Breast epithelium (tissue), 3 donors: ENCODE results near the gene EGFLAM.

Experiments
- CTCF ChIP-seq, 3 donors: fragments of 450-650 bp; IDR thresholded peaks; one replicate each; pipeline ENCODE4 v1.5.1; 2016 to 2017; ENCODE audit warnings: antibody characterized with exemption in 3 of 3, mild to moderate bottlenecking in 3 of 3, moderate library complexity in 3 of 3
- POLR2AphosphoS5 ChIP-seq, 3 donors: sonication (generic); formaldehyde crosslinking; IDR thresholded peaks; one replicate each; pipeline ENCODE4 v1.6.1; 2017; ENCODE audit warnings: antibody characterized with exemption in 3 of 3

GRCh38 chr5:38299585-38299984 is 41.2 kb downstream of the EGFLAM start:
- TF ChIP-seq CTCF (IDR thresholded peaks at IDR 0.05) (no peak), POLR2AphosphoS5 (IDR thresholded peaks at IDR 0.05) (no peak)
